Bladder microvascular endothelial cell (primary cell): Measurements from ENCODE around the gene RPSA. TPM values are rescaled to one million over a fixed set of nuclear protein-coding genes. Genes with fewer than 3 reads are reported as not detected.

Experiments used
- total RNA-seq: library from RNA; depleted of rRNA; stranded (reverse); fragments of >200 nt; gene quantifications from 2 replicates; pipeline ENCODE4 v1.2.3, GENCODE V29; 2014

The RPSA gene
- total RNA-seq: 1,015 and 1,160 TPM in 2 replicates

GRCh38 chr3:39406368-39407258, at the start of gene RPSA:
TSS of gene RPSA (plus strand) at chr3:39406720. CDS start at chr3:39407654, 934 bp downstream.

GRCh38 chr3:39383045-39383880, 23.3 kb upstream of the RPSA start, which contains the start of gene SLC25A38:
TSS of gene SLC25A38 (plus strand) at chr3:39383370. CDS start at chr3:39383725, 355 bp downstream.

Other genes starting within 250 kb of the RPSA start
- not detected in 2 replicates for gene XIRP1, start 214.1 kb upstream of the RPSA start, total RNA-seq
- not detected in 2 replicates for gene CX3CR1, start 126.7 kb upstream of the RPSA start, total RNA-seq
- not detected in 2 replicates for gene CCR8, start 77.0 kb upstream of the RPSA start, total RNA-seq
- 10.0 and 14.9 TPM in 2 replicates for gene SLC25A38, start 23.4 kb upstream of the RPSA start, total RNA-seq
- under 0.01 TPM in 2 replicates for gene MOBP, start 61.0 kb downstream of the RPSA start, total RNA-seq